ENCODE results near the gene SAP30BP. TPM values are rescaled to one million over a fixed set of nuclear protein-coding genes. Genes with fewer than 3 reads are reported as not detected.
A peak's percentile ranks its signal among the peaks of the same experiment; 100 is the strongest.

Gene SAP30BP
- total and polyA plus RNA-seq, 2 of the 8 experiments (the other 6 are each of a cell fraction or from before 2014, with no cell fraction given), result 63.3 to 79.9 TPM

- TF ChIP-seq GABPA (IDR thresholded peaks at IDR 0.05; ENCODE audit: borderline replicate concordance, insufficient read depth, low read length) (peak; percentile 66; the same call in 1 of the 2 replicates), TBP (IDR thresholded peaks at IDR 0.05; ENCODE audit: low read depth, low read length) (0 out of 2 replicates have a peak, but pooled peaks have one; percentile 21), POLR2AphosphoS5 (IDR thresholded peaks at IDR 0.05; ENCODE audit: low read depth, low read length) (0 out of 2 replicates have a peak, but pooled peaks have one; percentile 7), EP300 (IDR thresholded peaks at IDR 0.05; ENCODE audit: borderline replicate concordance in 1 of 2, low read depth in 2 of 2, low read length in 2 of 2) (no peak), CREB1 (IDR thresholded peaks at IDR 0.05) (peak; percentile 92), CTCF (IDR thresholded peaks at IDR 0.05; ENCODE audit: control extremely low read depth in 1 of 3, insufficient read depth in 1 of 3, low read depth in 1 of 3, low read length in 3 of 3) (peak; percentile 82 to 96 (median 94)), NANOG (IDR thresholded peaks at IDR 0.05; ENCODE audit: insufficient read depth, low read depth, low read length, poor library complexity, severe bottlenecking) (no peak), RBBP5 (IDR thresholded peaks at IDR 0.05; ENCODE audit: borderline replicate concordance, low read depth, low read length) (no peak), KDM4A (IDR thresholded peaks at IDR 0.05; ENCODE audit: low read depth, low read length, severe bottlenecking) (no peak), RAD21 (IDR thresholded peaks at IDR 0.05 in 1 of 2, conservative IDR thresholded peaks at IDR 0.05 in 1 of 2; ENCODE audit: low read depth in 2 of 2, low read length in 2 of 2) (peak; percentile 53 to 61), RXRA (IDR thresholded peaks at IDR 0.05; ENCODE audit: insufficient read depth, low read depth, low read length) (no peak), SIN3A (conservative IDR thresholded peaks at IDR 0.05 in 1 of 2, IDR thresholded peaks at IDR 0.05 in 1 of 2; ENCODE audit: low read depth in 1 of 2, low read length in 2 of 2) (0 out of 4 replicates have a peak, but pooled peaks of 1 of the 2 experiments have one; percentile 22), HDAC2 (IDR thresholded peaks at IDR 0.05; ENCODE audit: borderline replicate concordance in 1 of 2, low read depth in 2 of 2, low read length in 2 of 2) (no peak), TAF1 (IDR thresholded peaks at IDR 0.05; ENCODE audit: low read depth, low read length) (no peak)
- TF ChIP-seq, protein P1, sequence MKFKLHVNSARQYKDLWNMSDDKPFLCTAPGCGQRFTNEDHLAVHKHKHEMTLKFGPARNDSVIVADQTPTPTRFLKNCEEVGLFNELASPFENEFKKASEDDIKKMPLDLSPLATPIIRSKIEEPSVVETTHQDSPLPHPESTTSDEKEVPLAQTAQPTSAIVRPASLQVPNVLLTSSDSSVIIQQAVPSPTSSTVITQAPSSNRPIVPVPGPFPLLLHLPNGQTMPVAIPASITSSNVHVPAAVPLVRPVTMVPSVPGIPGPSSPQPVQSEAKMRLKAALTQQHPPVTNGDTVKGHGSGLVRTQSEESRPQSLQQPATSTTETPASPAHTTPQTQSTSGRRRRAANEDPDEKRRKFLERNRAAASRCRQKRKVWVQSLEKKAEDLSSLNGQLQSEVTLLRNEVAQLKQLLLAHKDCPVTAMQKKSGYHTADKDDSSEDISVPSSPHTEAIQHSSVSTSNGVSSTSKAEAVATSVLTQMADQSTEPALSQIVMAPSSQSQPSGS (IDR thresholded peaks at IDR 0.05; ENCODE audit: low read length), result no peak
Observed at GRCh38 chr17:75619506-75620431, 47.4 kb upstream of the SAP30BP start (continued).

Measured in H1 (cell line).